ENCODE data around the gene USP2. TPM values are rescaled to one million over a fixed set of nuclear protein-coding genes. Genes with fewer than 3 reads are reported as not detected.

USP2 gene
- total RNA-seq, 2 experiments from 2014 or later = 10.6 to 24.5 TPM

DNA sequence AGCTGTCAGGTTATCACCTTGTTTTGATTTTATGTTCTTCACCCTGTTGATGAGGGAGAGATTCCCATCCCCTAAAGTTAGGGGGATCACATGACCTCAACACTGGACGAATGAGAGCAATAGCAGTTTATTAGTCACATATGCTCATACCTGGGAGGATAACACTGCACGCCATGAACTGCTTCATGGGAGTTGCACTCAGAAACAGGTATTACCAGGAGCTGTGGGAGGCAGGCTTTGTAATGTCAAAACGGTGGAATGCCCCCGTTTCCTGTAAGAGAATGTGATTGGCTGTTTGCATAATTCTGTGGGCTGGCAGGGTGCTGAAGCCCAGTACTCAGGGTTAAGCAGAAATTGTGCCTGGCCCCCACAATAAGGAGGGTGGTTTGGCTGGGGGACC, 44.7 kb upstream of the USP2 start:
- TF ChIP-seq, protein P1, sequence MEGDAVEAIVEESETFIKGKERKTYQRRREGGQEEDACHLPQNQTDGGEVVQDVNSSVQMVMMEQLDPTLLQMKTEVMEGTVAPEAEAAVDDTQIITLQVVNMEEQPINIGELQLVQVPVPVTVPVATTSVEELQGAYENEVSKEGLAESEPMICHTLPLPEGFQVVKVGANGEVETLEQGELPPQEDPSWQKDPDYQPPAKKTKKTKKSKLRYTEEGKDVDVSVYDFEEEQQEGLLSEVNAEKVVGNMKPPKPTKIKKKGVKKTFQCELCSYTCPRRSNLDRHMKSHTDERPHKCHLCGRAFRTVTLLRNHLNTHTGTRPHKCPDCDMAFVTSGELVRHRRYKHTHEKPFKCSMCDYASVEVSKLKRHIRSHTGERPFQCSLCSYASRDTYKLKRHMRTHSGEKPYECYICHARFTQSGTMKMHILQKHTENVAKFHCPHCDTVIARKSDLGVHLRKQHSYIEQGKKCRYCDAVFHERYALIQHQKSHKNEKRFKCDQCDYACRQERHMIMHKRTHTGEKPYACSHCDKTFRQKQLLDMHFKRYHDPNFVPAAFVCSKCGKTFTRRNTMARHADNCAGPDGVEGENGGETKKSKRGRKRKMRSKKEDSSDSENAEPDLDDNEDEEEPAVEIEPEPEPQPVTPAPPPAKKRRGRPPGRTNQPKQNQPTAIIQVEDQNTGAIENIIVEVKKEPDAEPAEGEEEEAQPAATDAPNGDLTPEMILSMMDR (conservative IDR thresholded peaks at IDR 0.05; ENCODE audit: low read length) = no peak
- TF ChIP-seq EZH2phosphoT487 (IDR thresholded peaks at IDR 0.05; ENCODE audit: borderline replicate concordance, low read depth, low read length) = no peak
- ChIA-PET POLR2A (interaction anchor here (0.9 to 1.2 kb wide), 3 partner anchors 14 to 28 kb away, joined by 3 read pairs; no protein-coding TSS in a partner anchor), CTCF (ENCODE audit: unreplicated experiment) (no interaction called here)
- no TSS peak for BruUV-seq (replicated peaks)
- no peaks in the 10 kb centered on the region for H3K4me1 ChIP-seq (ENCODE audit: insufficient read depth, low read length, poor library complexity, severe bottlenecking)
- no peaks in the 10 kb centered on the region for H3K36me3 ChIP-seq (ENCODE audit: insufficient read depth, low read length)
- no peaks in the 10 kb centered on the region; the same call in 1 of the 2 replicates for H3K9me3 ChIP-seq (ENCODE audit: low read length)
- no peaks in the 10 kb centered on the region for H3K79me2 ChIP-seq (ENCODE audit: insufficient read depth, low read depth, low read length)
- DNase-seq (ENCODE audit: low spot score) = no peak
- no peaks in the 10 kb centered on the region for H4K20me1 ChIP-seq (ENCODE audit: insufficient read depth, low read length)
- no peak overlapping the region for H3K4me3 ChIP-seq (ENCODE audit: low read depth, low read length, poor library complexity, severe bottlenecking)
- intact Hi-C loops (cut with micrococcal nuclease; ENCODE audit: unreplicated experiment) = no loop called here
- H3K27ac ChIP-seq (ENCODE audit: low read depth, low read length, poor library complexity, severe bottlenecking) = no peak overlapping the region
- H3K4me2 ChIP-seq (ENCODE audit: low read length) = no peak overlapping the region
- no peak overlapping the region for H2AFZ ChIP-seq (ENCODE audit: low read length)
- no peaks in the 10 kb centered on the region for H3K9me2 ChIP-seq (ENCODE audit: insufficient read depth, low read length)

DNA sequence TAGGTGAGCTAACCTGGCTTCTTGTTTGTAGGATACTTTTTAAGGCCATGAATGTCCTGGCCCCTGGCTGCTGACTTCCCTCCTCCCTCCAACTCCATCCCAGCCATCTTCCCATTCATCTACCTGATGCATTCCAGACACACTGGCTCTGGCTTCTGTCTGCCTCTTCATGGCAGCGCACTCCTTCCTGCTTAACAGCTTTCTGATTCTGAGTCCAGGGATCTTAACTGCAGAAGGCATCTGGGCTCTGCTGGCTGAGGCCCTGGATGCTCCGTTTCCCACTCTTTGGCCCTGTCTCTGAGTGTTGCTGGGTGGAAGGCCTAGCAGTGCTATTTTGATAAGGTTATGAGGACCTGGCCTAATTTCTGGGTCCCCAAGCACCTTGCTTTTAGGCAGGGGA, 43.3 kb upstream of the USP2 start:
- no TSS peak for BruUV-seq (replicated peaks)
- Histone ChIP-seq H2AFZ (ENCODE audit: low read length) (no peak overlapping the region), H3K36me3 (ENCODE audit: insufficient read depth, low read length) (no peaks in the 10 kb centered on the region), H3K4me3 (ENCODE audit: low read depth, low read length, poor library complexity, severe bottlenecking) (no peak overlapping the region), H3K9me3 (ENCODE audit: low read length) (no peaks in the 10 kb centered on the region; the same call in 1 of the 2 replicates), H3K4me2 (ENCODE audit: low read length) (no peak overlapping the region), H3K4me1 (ENCODE audit: insufficient read depth, low read length, poor library complexity, severe bottlenecking) (no peaks in the 10 kb centered on the region), H4K20me1 (ENCODE audit: insufficient read depth, low read length) (no peaks in the 10 kb centered on the region), H3K27ac (ENCODE audit: low read depth, low read length, poor library complexity, severe bottlenecking) (no peak overlapping the region), H3K9me2 (ENCODE audit: insufficient read depth, low read length) (no peaks in the 10 kb centered on the region), H3K79me2 (ENCODE audit: insufficient read depth, low read depth, low read length) (no peaks in the 10 kb centered on the region)
- DNase-seq (ENCODE audit: low spot score) = no peak
- ChIA-PET POLR2A (interaction anchor here (0.6 kb wide), 1 partner anchor 8 kb away, joined by 3 read pairs; no protein-coding TSS in a partner anchor), CTCF (ENCODE audit: unreplicated experiment) (no interaction called here)
- intact Hi-C loops (cut with micrococcal nuclease; ENCODE audit: unreplicated experiment) = no loop called here
- no peak for TF ChIP-seq EZH2phosphoT487 (IDR thresholded peaks at IDR 0.05; ENCODE audit: borderline replicate concordance, low read depth, low read length)

DNA sequence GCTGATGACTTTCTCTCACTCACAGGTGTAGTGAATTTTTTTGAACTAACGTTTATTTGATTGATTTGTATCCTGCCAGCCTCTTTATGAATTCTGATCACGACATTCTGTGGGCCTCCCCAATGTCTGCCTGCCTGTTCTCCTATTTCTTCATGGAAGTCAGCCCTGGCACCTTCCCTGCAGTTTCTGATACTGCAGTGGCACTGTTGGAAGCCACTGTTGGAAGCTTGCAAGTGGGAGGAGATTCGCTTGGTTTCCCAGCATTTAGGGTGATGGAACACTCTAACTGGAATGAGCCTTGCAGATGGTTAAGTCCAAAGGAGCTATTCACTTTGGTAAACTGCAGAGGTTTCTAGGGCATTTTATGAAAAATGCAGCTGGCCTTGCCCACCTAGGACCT, 42.8 kb upstream of the USP2 start:
- Histone ChIP-seq H3K36me3 (ENCODE audit: insufficient read depth, low read length) (no peaks in the 10 kb centered on the region), H3K4me1 (ENCODE audit: insufficient read depth, low read length, poor library complexity, severe bottlenecking) (no peaks in the 10 kb centered on the region), H3K4me3 (ENCODE audit: low read depth, low read length, poor library complexity, severe bottlenecking) (no peak overlapping the region), H3K9me3 (ENCODE audit: low read length) (no peaks in the 10 kb centered on the region; the same call in 1 of the 2 replicates), H3K4me2 (ENCODE audit: low read length) (no peak overlapping the region), H2AFZ (ENCODE audit: low read length) (no peak overlapping the region), H3K9me2 (ENCODE audit: insufficient read depth, low read length) (no peaks in the 10 kb centered on the region), H3K79me2 (ENCODE audit: insufficient read depth, low read depth, low read length) (no peaks in the 10 kb centered on the region), H4K20me1 (ENCODE audit: insufficient read depth, low read length) (no peaks in the 10 kb centered on the region), H3K27ac (ENCODE audit: low read depth, low read length, poor library complexity, severe bottlenecking) (no peak overlapping the region)
- intact Hi-C loops (cut with micrococcal nuclease; ENCODE audit: unreplicated experiment) = no loop called here
- ChIA-PET CTCF (ENCODE audit: unreplicated experiment) (no interaction called here), POLR2A (interaction anchor here (0.6 kb wide), 1 partner anchor 8 kb away, joined by 3 read pairs; no protein-coding TSS in a partner anchor)
- DNase-seq (ENCODE audit: low spot score) = no peak
- BruUV-seq (replicated peaks) = no TSS peak
- TF ChIP-seq EZH2phosphoT487 (IDR thresholded peaks at IDR 0.05; ENCODE audit: borderline replicate concordance, low read depth, low read length) = no peak
- TF ChIP-seq, protein P1 (conservative IDR thresholded peaks at IDR 0.05; ENCODE audit: low read length) = no peak

Data from OCI-LY7 (cell line).